LNCaP clone FGC (cell line): Measurements from ENCODE around the gene CFAP100.

ENCODE experiments used
- DNase-seq: peaks from one replicate; pipeline ENCODE4 v3.0.0-alpha.2; 2011; ENCODE audit warnings: low read depth
- H3K4me3 ChIP-seq: 2 replicates; pipeline ENCODE4 v1.5.1; 2011; ENCODE audit warnings: mild to moderate bottlenecking, low read depth, low read length, control low read depth
- CTCF ChIP-seq: IDR thresholded peaks from 2 replicates; pipeline ENCODE4 v1.5.1; 2012; ENCODE audit warnings: mild to moderate bottlenecking; ENCODE audit not compliant: control insufficient read depth, insufficient read depth; ENCODE audit errors: extremely low read depth

CFAP100 gene

GRCh38 chr3:126353694-126354321 is 40.9 kb upstream of the CFAP100 start:
- DNase-seq: no peak
- no peak for TF ChIP-seq CTCF
- no peak overlapping the region for H3K4me3 ChIP-seq

- DNase-seq: no peak
- TF ChIP-seq CTCF: no peak
- no peak overlapping the region for H3K4me3 ChIP-seq
Measured at GRCh38 chr3:126354776-126355175, 39.9 kb upstream of the CFAP100 start.

GRCh38 chr3:126355251-126355650 is 39.5 kb upstream of the CFAP100 start:
- DNase-seq: no peak

GRCh38 chr3:126355777-126356372 is 38.8 kb upstream of the CFAP100 start:
- peak; percentile 95 for DNase-seq
- TF ChIP-seq CTCF: no peak
- H3K4me3 ChIP-seq: peak overlapping the region; percentile 88

More at GRCh38 chr3:126355251-126355650, 39.5 kb upstream of the CFAP100 start:
- no peak for TF ChIP-seq CTCF
- peak overlapping the region; percentile 88 for H3K4me3 ChIP-seq

- no peak for DNase-seq
- no peak for TF ChIP-seq CTCF
- peak overlapping the region; percentile 88 for H3K4me3 ChIP-seq
Measured at GRCh38 chr3:126356373-126357264, 38.1 kb upstream of the CFAP100 start.

GRCh38 chr3:126357295-126358037 is 37.2 kb upstream of the CFAP100 start, which contains the start of gene KLF15:
Gene KLF15, minus strand, starts transcription at chr3:126357408. Its CDS starts 4,486 bp downstream, at chr3:126352922.
- peak within 1 kb of the TSS; percentile 88 for H3K4me3 ChIP-seq
- TF ChIP-seq CTCF: no peak
- peak; percentile 33 for DNase-seq
